GM18508 (cell line): ENCODE results near the gene SRRM5.
"Not testable (repeated sequence)": the region's sequence is repeated elsewhere in the genome, so short reads cannot be mapped to it uniquely, and the experiment has no call there.

Experiments used
- ATAC-seq: cut with Tn5 transposase; IDR thresholded peaks from one replicate; pipeline ENCODE4 v1.9.1; 2021; ENCODE audit warnings: moderate number of reproducible peaks; ENCODE audit not compliant: insufficient read depth, unreplicated experiment

The SRRM5 gene

GRCh38 chr19:43591904-43592772 is 19.8 kb upstream of the SRRM5 start:
- ATAC-seq, result no peak

DNA sequence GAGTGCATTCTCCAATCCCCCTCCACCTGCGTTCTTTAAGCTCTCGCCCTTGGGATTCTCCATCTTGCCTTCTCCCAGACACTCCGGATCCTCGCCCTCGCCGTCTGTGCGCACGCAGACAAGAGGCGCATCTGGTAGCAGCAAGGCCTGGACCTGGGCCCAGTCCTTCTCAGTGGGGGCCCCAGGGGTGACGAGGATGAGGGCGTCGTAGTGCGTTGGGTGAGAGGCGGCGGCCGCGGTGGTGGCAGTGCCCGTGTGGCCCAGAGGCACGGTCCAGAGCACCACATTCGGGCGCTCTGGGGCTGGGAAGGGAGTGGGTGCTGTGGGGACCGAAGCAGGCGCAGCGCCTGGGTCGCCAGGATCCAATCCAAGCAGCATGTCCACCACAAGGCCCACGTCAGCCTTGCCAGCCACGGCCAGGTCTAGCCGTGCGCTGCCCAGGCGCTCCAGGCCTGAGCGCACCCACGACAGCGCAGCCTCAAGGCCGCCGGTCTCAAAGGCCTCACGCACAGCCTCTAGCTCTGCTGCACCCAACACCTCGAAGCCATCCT is 19.0 kb upstream of the SRRM5 start:
- ATAC-seq, result no peak

GRCh38 chr19:43594081-43594697 is 17.7 kb upstream of the SRRM5 start:
- no peak for ATAC-seq

GRCh38 chr19:43594710-43595604 is 16.9 kb upstream of the SRRM5 start:
- ATAC-seq, result no peak

DNA sequence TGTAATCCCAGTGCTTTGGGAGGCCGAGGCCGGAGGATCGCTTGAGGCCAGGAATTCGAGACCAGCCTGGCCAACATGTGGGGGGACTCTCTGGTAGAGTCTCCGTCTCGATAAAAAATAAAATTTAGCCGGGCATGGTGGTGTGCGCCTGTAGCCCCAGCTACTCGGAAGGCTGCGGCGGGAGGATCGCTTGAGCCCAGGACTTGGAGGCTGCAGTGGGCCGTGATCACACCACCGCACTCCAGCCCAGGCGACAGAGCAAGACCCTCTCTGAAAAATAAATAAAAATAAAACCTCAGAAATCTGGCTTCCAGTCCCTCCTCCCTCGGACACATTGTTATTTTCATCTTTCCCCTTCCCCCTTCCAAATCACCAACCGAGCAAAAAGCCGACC is 16.3 kb upstream of the SRRM5 start:
- no peak for ATAC-seq

DNA sequence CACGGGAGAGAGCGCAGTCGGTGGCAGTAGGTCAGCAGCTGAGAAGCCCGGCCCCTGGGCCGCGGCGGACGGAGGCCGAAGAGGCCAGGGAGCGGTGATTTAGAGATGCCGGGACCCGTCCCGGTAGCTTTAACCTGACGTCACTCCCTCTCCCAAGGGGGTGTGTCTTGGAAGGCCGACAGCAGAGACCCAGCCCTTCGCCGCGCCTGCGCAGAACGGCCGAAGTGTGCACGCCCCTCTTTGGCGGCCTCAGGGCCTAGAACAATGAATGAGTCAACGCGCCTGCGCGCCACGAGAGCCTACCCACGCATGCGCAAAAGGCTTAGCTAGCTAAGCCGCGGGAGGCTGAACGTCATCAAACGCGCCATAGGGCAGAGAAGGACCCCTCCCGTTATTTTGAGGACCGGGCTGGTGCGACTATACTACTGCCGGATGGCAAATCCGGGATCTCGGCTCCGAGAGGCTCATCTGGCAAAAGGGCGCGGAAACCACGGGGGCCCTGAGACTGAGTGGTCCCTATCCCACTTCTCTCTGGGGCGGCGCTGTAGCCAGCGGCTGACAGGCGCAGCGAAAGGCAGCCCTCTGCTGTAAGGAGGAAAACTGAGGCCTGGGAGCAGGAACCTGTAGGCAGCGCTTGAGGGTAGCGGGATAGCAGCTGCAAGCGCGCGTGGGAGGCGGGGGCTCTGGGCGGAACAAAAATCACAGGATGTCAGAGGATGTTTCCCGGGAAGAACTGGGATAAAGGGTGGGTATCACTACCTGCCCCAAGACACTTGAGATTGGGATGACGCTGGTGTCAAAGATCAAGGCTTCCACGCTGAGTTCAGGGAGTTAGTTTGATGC is 15.7 kb upstream of the SRRM5 start, which contains the start of the genes IRGQ and ZNF576:
Gene IRGQ, minus strand, starts transcription at position 136 of the 843 bp plus-strand sequence. CDS start 796 bp downstream, outside the sequence.
Gene ZNF576, plus strand, starts transcription at position 597 of the 843 bp plus-strand sequence. CDS start 514 bp downstream, outside the sequence.
- peak; percentile 60 for ATAC-seq

DNA sequence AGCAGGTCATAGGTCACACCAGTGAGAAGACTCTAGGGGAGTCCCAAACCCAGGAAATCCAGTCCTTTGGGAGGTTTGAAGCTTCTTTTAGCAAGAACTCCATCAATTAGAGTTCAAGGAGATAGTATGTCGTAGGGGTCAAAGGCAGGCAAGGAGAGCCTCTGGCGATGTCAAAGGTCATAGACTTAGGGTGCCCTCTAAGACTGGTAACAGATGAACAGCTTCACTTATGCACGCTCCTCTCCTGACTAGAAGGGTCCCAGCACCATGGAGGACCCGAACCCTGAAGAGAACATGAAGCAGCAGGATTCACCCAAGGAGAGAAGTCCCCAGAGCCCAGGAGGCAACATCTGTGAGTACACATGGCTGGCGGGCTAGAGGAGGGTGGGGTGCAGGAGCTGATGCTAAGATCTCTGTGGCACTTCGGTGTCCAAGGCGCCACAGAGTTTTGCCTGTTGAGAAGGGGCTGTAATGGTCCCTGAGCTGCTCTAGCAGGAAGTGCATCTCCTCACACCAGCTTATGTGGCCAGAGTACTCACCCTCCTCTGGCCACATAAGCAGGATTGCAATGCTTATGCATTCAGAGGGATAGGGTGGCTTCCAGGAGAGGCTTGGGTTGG is 14.9 kb upstream of the SRRM5 start:
- no peak for ATAC-seq

GRCh38 chr19:43597876-43598275 is 14.0 kb upstream of the SRRM5 start:
- ATAC-seq, result no peak

- ATAC-seq, result no peak
These were observed 13.2 kb upstream of the SRRM5 start for GRCh38 chr19:43598445-43599240.

DNA sequence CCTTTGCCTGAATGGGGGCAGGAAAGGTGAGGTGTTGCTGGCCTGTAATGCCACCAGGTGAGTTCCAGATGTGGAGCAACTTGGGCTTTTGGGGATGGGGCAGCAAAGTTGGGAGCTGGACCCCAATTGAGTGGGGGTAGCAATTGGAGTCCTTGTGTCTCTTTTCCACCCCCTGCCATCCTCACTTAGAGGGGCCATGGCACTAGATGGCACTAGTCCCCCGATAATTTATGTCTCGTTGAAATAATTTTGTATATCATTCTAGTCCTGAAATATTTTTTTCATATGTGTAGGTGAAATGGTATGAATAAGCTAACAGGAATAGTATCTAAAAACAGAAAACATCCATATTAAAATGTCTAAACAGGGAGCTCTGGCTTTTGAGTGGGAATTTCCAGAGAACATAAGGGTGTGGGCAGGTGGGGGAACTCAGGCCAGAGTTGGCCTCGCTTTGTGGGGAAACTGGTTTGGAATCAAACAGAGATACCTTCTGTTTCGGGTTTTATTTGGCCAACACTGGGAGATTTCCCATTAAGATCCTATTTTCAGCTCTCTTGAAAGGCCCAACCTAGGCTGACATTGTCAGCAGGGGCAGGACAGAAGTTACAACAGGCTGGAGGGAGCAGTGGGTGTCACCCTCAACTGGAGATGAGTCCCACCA is 12.1 kb upstream of the SRRM5 start:
- no peak for ATAC-seq

DNA sequence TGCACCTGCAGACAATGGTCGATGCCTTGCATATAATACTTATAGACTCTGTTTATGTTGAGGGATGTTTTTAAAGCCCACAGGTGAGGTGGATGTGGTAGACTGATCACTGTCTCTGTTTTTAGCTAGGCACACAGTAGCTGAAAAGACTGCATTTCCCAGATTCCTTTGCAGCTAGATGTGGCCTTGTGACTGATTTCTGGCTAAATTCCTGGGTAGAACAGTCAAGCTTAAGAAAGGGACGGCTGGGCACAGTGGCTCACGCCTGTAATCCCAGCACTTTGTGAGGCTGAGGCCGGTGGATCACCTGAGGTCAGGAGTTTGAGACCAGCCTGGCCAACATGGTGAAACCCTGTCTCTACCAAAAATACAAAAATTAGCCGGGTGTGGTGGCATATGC is 11.6 kb upstream of the SRRM5 start:
- ATAC-seq, result not testable (repeated sequence)

DNA sequence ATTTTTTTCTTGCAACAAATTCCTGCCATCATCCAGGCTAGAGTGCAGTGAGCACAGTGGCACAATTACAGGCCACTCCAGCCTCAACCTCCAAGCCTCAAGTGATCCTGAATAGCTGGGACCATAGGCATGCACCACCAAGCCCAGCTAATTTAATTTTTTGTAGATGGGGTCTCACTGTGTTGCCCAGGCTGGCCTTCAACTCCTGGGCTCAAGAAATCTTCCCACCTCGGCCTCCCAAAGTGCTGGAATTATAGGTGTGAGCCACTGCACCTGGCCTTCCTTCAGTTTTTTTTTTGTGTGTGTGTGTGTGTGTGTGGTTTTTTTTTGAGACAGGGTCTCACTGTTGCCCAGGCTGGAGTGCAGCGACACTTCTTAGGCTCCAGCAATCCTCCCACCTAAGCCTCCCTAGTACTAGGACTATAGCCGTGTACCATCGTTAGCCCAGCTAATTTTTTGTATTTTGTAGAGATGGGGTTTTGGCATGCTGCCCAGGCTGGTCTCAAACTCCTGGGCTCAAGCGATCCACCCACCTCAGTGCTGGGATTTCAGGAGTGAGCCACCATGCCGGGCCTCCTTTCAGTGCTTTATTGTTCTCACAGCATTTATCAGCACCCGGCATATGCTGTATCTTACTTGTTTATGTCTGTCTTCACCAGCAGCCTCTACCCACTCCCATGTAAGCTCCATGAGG is 5.9 kb upstream of the SRRM5 start:
- ATAC-seq, result no peak

DNA sequence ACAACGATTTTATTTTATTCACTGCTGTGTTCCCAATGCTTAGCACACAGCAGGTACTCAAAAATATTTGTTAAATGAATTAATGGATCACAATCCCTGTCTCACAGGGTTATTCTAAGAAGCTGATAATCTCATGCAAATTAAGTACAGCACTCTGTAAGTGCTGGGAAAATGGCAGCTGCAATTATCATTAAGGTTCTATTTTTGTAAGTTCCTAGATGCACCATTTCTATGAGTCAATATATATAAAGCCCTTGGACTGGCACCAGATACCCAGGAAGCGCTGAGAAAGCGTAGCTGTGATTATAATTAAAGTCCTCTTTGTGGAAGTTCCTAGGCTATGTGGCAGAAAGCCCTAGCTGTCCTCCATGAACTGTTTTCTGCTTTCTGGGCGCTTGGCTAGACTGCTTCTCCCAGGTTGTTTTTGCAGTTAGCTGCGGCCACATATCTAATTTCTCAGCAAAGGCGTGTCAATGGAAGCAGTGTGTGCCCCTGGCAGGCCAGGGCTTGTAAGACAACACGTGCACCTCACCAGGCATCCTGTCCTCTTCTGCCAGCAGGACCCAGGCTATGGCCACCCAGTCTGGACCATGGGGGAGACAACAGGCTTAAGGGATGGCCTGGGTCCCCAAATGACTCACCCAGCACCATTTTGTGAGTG is 5.2 kb upstream of the SRRM5 start:
- no peak for ATAC-seq

DNA sequence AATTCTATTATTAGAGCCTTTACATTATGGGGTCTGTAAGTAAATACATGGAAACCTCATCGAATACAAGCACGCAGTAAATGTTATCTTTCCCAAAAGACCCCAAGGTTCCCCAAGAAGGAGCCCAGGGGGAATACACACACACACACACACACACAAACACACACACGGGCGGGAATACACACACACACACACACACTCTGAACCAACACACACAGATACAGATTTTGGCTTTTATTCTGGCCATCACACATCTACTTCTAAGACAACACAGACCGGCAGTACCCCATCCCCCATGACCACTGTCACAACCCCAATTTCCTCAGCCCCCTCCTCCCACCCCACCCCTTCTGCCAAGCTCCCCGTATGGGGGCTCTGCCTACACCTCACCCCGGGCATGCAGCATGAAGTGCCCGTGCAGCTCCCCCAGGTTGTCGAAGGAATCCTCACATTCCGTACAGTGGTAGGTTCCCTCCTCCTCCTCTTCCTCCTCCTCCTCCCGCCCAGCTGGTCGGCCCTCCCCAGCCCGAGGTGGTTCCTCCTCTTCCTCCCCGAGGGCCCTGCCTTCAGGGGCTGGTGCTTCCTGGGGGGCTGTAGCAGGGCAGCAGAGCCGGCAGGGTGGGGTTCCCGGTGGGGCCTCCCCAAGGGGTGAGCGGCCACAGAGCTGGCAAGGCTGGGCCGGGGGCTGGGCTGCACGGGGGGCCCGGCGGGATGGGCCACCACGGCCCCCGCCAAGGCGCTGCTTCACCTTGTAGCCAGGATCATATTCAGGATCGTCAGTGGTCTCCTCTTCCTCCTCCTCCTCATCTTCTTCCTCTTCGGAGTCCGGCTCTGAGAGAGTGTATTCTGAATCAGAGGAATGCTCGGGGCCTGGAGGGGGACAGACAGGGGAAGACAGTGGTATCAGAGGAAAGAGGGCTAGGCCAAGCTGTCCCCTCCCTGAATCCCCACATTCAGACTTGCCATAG is 4.4 kb upstream of the SRRM5 start:
- no peak for ATAC-seq

DNA sequence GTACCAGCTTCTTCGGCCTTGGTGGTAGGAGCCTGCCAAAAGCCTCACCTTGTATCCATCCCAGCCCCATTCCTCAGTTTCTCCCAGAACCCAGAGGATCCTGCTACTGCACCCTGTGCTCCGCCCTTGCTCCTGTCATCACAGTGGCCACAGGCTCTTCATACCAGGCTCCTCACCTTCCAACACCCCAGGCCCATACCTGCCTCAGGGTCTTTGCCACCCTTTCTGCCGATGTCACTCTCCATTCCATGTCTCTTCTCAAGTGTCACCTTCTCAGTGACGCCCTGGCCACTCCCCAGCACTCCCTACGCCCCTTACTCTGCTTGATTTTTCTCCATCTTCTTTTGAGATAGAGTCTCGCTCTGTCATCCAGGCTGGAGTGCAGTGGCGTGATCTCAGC is 2.0 kb upstream of the SRRM5 start:
- no peak for ATAC-seq
